Gastrocnemius medialis (tissue), 4 donors: ENCODE results near the gene ANKRD55.

ENCODE experiments used
- POLR2A ChIP-seq, 2 donors: fragments of 450-650 bp; IDR thresholded peaks; one replicate each; pipeline ENCODE4 v1.6.1; 2017; ENCODE audit warnings: antibody characterized with exemption in 2 of 2, mild to moderate bottlenecking in 2 of 2, moderate library complexity in 2 of 2
- TF ChIP-seq, protein P1 (sequence below), 5 experiments: fragments of 450-650 bp in 3 of 5; fragments of 200-600 bp in 2 of 5; sonication (generic) in 2 of 5; IDR thresholded peaks in 4 of 5; conservative IDR thresholded peaks in 1 of 5; 1 replicate in 4 of 5; 2 replicates in 1 of 5; pipeline ENCODE4 v1.5.1; 2016 to 2019; ENCODE audit warnings: antibody characterized with exemption in 5 of 5, mild to moderate bottlenecking in 3 of 5, moderate library complexity in 3 of 5

GRCh38 chr5:56116599-56117141 is 116.5 kb downstream of the ANKRD55 start:
- TF ChIP-seq, protein P1, sequence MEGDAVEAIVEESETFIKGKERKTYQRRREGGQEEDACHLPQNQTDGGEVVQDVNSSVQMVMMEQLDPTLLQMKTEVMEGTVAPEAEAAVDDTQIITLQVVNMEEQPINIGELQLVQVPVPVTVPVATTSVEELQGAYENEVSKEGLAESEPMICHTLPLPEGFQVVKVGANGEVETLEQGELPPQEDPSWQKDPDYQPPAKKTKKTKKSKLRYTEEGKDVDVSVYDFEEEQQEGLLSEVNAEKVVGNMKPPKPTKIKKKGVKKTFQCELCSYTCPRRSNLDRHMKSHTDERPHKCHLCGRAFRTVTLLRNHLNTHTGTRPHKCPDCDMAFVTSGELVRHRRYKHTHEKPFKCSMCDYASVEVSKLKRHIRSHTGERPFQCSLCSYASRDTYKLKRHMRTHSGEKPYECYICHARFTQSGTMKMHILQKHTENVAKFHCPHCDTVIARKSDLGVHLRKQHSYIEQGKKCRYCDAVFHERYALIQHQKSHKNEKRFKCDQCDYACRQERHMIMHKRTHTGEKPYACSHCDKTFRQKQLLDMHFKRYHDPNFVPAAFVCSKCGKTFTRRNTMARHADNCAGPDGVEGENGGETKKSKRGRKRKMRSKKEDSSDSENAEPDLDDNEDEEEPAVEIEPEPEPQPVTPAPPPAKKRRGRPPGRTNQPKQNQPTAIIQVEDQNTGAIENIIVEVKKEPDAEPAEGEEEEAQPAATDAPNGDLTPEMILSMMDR (IDR thresholded peaks at IDR 0.05 in 4 of 5, conservative IDR thresholded peaks at IDR 0.05 in 1 of 5) = no peak
- no peak for TF ChIP-seq POLR2A (IDR thresholded peaks at IDR 0.05)
